NB4 (cell line): Measurements from ENCODE around the gene ADORA1.

Experiments
- POLR2A ChIP-seq: IDR thresholded peaks from 2 replicates; pipeline ENCODE4 v1.6.1; 2011; ENCODE audit warnings: mild to moderate bottlenecking; ENCODE audit not compliant: insufficient read length; ENCODE audit errors: extremely low read depth
- TF ChIP-seq, protein P1 (sequence below): IDR thresholded peaks from one replicate; pipeline ENCODE4 v1.5.1; 2012; ENCODE audit warnings: low read depth, low read length
- TF ChIP-seq, protein P2 (sequence below): IDR thresholded peaks from 2 replicates; pipeline ENCODE4 v1.6.1; 2011; ENCODE audit warnings: low read depth, low read length

GRCh38 chr1:203211812-203212211 lies 84.3 kb downstream of the ADORA1 start:
- TF ChIP-seq, protein P1, sequence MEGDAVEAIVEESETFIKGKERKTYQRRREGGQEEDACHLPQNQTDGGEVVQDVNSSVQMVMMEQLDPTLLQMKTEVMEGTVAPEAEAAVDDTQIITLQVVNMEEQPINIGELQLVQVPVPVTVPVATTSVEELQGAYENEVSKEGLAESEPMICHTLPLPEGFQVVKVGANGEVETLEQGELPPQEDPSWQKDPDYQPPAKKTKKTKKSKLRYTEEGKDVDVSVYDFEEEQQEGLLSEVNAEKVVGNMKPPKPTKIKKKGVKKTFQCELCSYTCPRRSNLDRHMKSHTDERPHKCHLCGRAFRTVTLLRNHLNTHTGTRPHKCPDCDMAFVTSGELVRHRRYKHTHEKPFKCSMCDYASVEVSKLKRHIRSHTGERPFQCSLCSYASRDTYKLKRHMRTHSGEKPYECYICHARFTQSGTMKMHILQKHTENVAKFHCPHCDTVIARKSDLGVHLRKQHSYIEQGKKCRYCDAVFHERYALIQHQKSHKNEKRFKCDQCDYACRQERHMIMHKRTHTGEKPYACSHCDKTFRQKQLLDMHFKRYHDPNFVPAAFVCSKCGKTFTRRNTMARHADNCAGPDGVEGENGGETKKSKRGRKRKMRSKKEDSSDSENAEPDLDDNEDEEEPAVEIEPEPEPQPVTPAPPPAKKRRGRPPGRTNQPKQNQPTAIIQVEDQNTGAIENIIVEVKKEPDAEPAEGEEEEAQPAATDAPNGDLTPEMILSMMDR: no peak
- no peak for TF ChIP-seq POLR2A
- TF ChIP-seq, protein P2, sequence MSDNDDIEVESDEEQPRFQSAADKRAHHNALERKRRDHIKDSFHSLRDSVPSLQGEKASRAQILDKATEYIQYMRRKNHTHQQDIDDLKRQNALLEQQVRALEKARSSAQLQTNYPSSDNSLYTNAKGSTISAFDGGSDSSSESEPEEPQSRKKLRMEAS: no peak
